SU-DHL-6 (cell line): ENCODE results near the gene GALNT9.

Source experiments
- H2AFZ ChIP-seq: fragments of 200-600 bp; sonication (generic); 2 replicates; pipeline ENCODE4 v1.6.1; 2014; ENCODE audit warnings: low read depth, mild to moderate bottlenecking, moderate library complexity, mixed read lengths, antibody characterized with exemption, low read length; ENCODE audit not compliant: severe bottlenecking
- H3F3A ChIP-seq: fragments of 200-600 bp; shearing (Covaris generic); 2 replicates; pipeline ENCODE4 v1.6.0; 2016; ENCODE audit warnings: antibody characterized with exemption, mild to moderate bottlenecking; ENCODE audit not compliant: insufficient read depth
- H3K27ac ChIP-seq: fragments of 200-600 bp; sonication (generic); 2 replicates; pipeline ENCODE4 v1.5.1; 2016; ENCODE audit warnings: low read depth, mild to moderate bottlenecking, low read length, moderate library complexity, mixed read lengths
- H3K27me3 ChIP-seq: fragments of 200-600 bp; sonication (generic), shearing (Covaris generic); 2 replicates; pipeline ENCODE4 v1.6.0; 2014; ENCODE audit warnings: mild to moderate bottlenecking, low read length
- H3K36me3 ChIP-seq: fragments of 200-600 bp; sonication (generic); 2 replicates; pipeline ENCODE4 v1.6.1; 2014; ENCODE audit warnings: mild to moderate bottlenecking, low read length, mixed read lengths
- H3K4me2 ChIP-seq: fragments of 300-600, 200-600 bp; shearing (Covaris generic), sonication (generic); 2 replicates; pipeline ENCODE4 v1.6.0; 2014; ENCODE audit warnings: low read length, low read depth, mild to moderate bottlenecking; ENCODE audit not compliant: poor library complexity, severe bottlenecking
- H3K4me3 ChIP-seq: fragments of 200-600 bp; sonication (generic); 2 replicates; pipeline ENCODE4 v1.5.1; 2014; ENCODE audit warnings: antibody characterized with exemption, low read length, mild to moderate bottlenecking, mixed read lengths; ENCODE audit not compliant: insufficient read depth, poor library complexity, severe bottlenecking
- H3K79me2 ChIP-seq: fragments of 200-600 bp; sonication (generic); 2 replicates; pipeline ENCODE4 v1.6.1; 2014; ENCODE audit warnings: mild to moderate bottlenecking, low read length, moderate library complexity; ENCODE audit not compliant: insufficient read depth
- H3K9ac ChIP-seq: fragments of 200-600 bp; sonication (generic); 2 replicates; pipeline ENCODE4 v1.7.0; 2014; ENCODE audit warnings: mild to moderate bottlenecking, low read length
- H3K9me2 ChIP-seq: fragments of 200-600 bp; sonication (generic); replicated peaks from 2 replicates; pipeline ENCODE4 v1.6.1; 2014; ENCODE audit warnings: low read length; ENCODE audit not compliant: insufficient read depth
- H3K9me3 ChIP-seq: fragments of 200-600 bp; sonication (generic); 2 replicates; pipeline ENCODE4 v1.6.1; 2014; ENCODE audit warnings: low read length, mixed read lengths; ENCODE audit not compliant: insufficient read depth
- H4K20me1 ChIP-seq: fragments of 200-600 bp; sonication (generic); 2 replicates; pipeline ENCODE4 v1.6.1; 2014; ENCODE audit warnings: low read depth, mild to moderate bottlenecking, antibody characterized with exemption, low read length, moderate library complexity, mixed read lengths
- CTCF ChIP-seq: fragments of 200-600 bp; sonication (generic); IDR thresholded peaks from one replicate; pipeline ENCODE4 v1.5.1; 2017; ENCODE audit warnings: antibody characterized with exemption, mild to moderate bottlenecking, low read length, moderate library complexity; ENCODE audit not compliant: insufficient read depth, poor library complexity, severe bottlenecking
- EZH2phosphoT487 ChIP-seq: fragments of 200-600 bp; sonication (generic), shearing (Covaris generic); conservative IDR thresholded peaks from 2 replicates; pipeline ENCODE4 v1.6.1; 2018; ENCODE audit warnings: mild to moderate bottlenecking, antibody characterized with exemption, low read length, moderate library complexity, mixed read lengths

Gene GALNT9

GRCh38 chr12:132375747-132376463 is 46.5 kb upstream of the GALNT9 start:
- Histone ChIP-seq H2AFZ (no peak overlapping the region), H4K20me1 (no peaks in the 10 kb centered on the region), H3K4me2 (no peak overlapping the region), H3K9me3 (no peaks in the 10 kb centered on the region), H3K36me3 (no peaks in the 10 kb centered on the region), H3K9me2 (no peaks in the 10 kb centered on the region), H3K79me2 (no peaks in the 10 kb centered on the region), H3F3A (no peaks in the 10 kb centered on the region), H3K27me3 (no peaks in the 10 kb centered on the region), H3K27ac (no peak overlapping the region), H3K9ac (no peak overlapping the region), H3K4me3 (no peak overlapping the region)
- TF ChIP-seq CTCF (no peak), EZH2phosphoT487 (no peak)

- Histone ChIP-seq H3F3A (no peaks in the 10 kb centered on the region), H4K20me1 (no peaks in the 10 kb centered on the region), H3K9me3 (no peaks in the 10 kb centered on the region), H3K79me2 (no peaks in the 10 kb centered on the region), H3K4me2 (no peak overlapping the region), H3K9me2 (no peaks in the 10 kb centered on the region), H3K27ac (no peak overlapping the region), H2AFZ (no peak overlapping the region), H3K4me3 (no peak overlapping the region), H3K36me3 (no peaks in the 10 kb centered on the region), H3K27me3 (no peaks in the 10 kb centered on the region), H3K9ac (no peak overlapping the region)
- TF ChIP-seq EZH2phosphoT487 = no peak
- TF ChIP-seq CTCF = no peak
These were observed 45.4 kb upstream of the GALNT9 start for GRCh38 chr12:132374612-132375445.

GRCh38 chr12:132373901-132374611 is 44.7 kb upstream of the GALNT9 start:
- Histone ChIP-seq H3K9ac (no peak overlapping the region), H3K27ac (no peak overlapping the region), H4K20me1 (no peaks in the 10 kb centered on the region), H3K79me2 (no peaks in the 10 kb centered on the region), H3K9me3 (no peaks in the 10 kb centered on the region), H3F3A (no peaks in the 10 kb centered on the region), H3K36me3 (no peaks in the 10 kb centered on the region), H3K4me3 (no peak overlapping the region), H3K9me2 (no peaks in the 10 kb centered on the region), H3K27me3 (no peaks in the 10 kb centered on the region), H2AFZ (no peak overlapping the region), H3K4me2 (no peak overlapping the region)
- no peak for TF ChIP-seq EZH2phosphoT487
